ENCODE data around the gene SLC12A8.

SLC12A8 gene

DNA sequence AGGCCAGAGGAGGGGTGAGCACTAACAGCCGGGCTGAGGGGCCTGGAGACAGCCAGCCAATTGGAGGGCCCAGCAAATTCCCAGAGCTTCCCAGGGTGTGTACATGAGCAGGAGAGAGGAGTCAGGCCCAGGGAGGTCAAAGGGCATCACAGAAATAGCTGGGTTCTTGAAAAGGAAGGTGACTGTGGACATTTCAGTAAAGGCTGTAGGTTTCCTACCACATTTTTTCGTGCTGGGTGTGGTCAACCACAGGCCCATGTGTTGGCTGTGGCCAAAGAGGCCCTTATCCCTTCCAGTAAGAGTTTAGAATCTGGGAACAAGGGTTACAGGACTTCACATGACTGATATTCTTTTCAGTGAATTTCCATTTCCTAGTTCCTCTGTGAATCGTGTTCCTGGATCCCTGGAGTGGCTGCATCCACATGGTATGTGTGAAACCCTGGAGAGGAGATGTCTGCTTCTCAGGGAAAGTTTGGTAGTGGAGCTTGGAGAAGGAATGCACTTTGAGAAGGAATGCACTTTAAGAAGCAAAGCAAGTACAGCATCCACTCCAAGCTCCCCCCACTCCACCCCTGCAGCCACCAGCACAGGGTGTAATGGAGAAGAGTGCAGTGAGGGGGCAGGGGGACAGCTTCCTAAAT is 83.6 kb downstream of the SLC12A8 start:
- TF ChIP-seq RAD21 (IDR thresholded peaks at IDR 0.05; ENCODE audit: low read depth) (no peak), ZBTB7A (IDR thresholded peaks at IDR 0.05; ENCODE audit: low read depth) (no peak), FOXM1 (IDR thresholded peaks at IDR 0.05; ENCODE audit: borderline replicate concordance, low read depth) (no peak), NFIC (IDR thresholded peaks at IDR 0.05) (no peak), CEBPB (IDR thresholded peaks at IDR 0.05) (no peak), EP300 (IDR thresholded peaks at IDR 0.05; ENCODE audit: borderline replicate concordance) (no peak), TCF12 (IDR thresholded peaks at IDR 0.05; ENCODE audit: low read depth) (no peak)
- TF ChIP-seq, protein P1, sequence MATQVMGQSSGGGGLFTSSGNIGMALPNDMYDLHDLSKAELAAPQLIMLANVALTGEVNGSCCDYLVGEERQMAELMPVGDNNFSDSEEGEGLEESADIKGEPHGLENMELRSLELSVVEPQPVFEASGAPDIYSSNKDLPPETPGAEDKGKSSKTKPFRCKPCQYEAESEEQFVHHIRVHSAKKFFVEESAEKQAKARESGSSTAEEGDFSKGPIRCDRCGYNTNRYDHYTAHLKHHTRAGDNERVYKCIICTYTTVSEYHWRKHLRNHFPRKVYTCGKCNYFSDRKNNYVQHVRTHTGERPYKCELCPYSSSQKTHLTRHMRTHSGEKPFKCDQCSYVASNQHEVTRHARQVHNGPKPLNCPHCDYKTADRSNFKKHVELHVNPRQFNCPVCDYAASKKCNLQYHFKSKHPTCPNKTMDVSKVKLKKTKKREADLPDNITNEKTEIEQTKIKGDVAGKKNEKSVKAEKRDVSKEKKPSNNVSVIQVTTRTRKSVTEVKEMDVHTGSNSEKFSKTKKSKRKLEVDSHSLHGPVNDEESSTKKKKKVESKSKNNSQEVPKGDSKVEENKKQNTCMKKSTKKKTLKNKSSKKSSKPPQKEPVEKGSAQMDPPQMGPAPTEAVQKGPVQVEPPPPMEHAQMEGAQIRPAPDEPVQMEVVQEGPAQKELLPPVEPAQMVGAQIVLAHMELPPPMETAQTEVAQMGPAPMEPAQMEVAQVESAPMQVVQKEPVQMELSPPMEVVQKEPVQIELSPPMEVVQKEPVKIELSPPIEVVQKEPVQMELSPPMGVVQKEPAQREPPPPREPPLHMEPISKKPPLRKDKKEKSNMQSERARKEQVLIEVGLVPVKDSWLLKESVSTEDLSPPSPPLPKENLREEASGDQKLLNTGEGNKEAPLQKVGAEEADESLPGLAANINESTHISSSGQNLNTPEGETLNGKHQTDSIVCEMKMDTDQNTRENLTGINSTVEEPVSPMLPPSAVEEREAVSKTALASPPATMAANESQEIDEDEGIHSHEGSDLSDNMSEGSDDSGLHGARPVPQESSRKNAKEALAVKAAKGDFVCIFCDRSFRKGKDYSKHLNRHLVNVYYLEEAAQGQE (IDR thresholded peaks at IDR 0.05; ENCODE audit: low read depth) = no peak
- TF ChIP-seq, protein P2, sequence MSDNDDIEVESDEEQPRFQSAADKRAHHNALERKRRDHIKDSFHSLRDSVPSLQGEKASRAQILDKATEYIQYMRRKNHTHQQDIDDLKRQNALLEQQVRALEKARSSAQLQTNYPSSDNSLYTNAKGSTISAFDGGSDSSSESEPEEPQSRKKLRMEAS (IDR thresholded peaks at IDR 0.05) = no peak
- TF ChIP-seq, protein P3, sequence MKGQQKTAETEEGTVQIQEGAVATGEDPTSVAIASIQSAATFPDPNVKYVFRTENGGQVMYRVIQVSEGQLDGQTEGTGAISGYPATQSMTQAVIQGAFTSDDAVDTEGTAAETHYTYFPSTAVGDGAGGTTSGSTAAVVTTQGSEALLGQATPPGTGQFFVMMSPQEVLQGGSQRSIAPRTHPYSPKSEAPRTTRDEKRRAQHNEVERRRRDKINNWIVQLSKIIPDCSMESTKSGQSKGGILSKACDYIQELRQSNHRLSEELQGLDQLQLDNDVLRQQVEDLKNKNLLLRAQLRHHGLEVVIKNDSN (IDR thresholded peaks at IDR 0.05) = no peak

DNA sequence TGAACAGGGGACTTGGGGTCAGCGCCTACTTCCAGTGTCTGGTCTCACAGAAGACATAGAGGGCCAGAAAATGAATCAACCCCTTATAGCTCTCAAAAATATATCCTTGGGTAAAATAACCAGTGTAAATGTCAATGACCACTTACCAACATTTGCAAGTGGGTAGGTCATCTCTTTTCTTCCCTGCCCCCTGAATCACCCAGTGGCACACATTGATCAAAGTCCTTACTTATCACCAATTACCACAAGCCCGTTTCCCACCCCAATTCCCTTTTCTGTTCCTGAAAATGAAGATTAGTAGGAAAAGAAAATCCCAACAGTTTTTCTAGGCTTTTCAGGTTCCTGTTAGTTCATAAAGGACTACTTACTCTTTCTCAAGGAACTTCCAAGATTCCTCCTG is 86.2 kb downstream of the SLC12A8 start:
- TF ChIP-seq, protein P3 (IDR thresholded peaks at IDR 0.05) = no peak
- TF ChIP-seq, protein P1 (IDR thresholded peaks at IDR 0.05; ENCODE audit: low read depth) = no peak
- TF ChIP-seq NFIC (IDR thresholded peaks at IDR 0.05) = no peak
- TF ChIP-seq RAD21 (IDR thresholded peaks at IDR 0.05; ENCODE audit: low read depth) = no peak
- no peak for TF ChIP-seq TCF12 (IDR thresholded peaks at IDR 0.05; ENCODE audit: low read depth)
- TF ChIP-seq TAF1 (IDR thresholded peaks at IDR 0.05; ENCODE audit: low read depth) = no peak
- no peak for TF ChIP-seq ZBTB7A (IDR thresholded peaks at IDR 0.05; ENCODE audit: low read depth)
- TF ChIP-seq, protein P2 (IDR thresholded peaks at IDR 0.05) = no peak

DNA sequence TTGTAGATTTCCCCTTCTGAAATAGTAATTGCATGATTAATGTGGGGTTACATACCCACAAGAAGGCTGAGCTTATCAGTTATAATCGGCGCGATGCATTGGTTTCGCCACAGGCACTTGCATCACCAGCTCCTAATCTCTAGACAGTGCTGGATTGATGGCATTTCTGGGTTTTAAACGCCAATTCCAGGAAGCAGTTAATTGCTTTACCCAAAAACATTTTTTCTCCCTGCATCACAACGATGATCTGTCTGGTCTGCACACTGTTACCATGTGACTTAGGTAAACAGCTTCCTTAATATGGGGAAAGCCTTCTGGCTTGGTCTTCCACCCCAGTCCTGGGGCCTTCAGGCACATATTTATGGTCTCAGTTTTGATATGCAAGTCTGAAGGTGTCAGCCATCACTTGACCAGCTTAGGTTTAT is 86.7 kb downstream of the SLC12A8 start:
- TF ChIP-seq CREB1 (IDR thresholded peaks at IDR 0.05; ENCODE audit: low read depth) (no peak), YY1 (IDR thresholded peaks at IDR 0.05; ENCODE audit: low read depth) (no peak), ZBTB7A (IDR thresholded peaks at IDR 0.05; ENCODE audit: low read depth) (no peak)
- TF ChIP-seq, protein P3 (IDR thresholded peaks at IDR 0.05) = no peak

DNA sequence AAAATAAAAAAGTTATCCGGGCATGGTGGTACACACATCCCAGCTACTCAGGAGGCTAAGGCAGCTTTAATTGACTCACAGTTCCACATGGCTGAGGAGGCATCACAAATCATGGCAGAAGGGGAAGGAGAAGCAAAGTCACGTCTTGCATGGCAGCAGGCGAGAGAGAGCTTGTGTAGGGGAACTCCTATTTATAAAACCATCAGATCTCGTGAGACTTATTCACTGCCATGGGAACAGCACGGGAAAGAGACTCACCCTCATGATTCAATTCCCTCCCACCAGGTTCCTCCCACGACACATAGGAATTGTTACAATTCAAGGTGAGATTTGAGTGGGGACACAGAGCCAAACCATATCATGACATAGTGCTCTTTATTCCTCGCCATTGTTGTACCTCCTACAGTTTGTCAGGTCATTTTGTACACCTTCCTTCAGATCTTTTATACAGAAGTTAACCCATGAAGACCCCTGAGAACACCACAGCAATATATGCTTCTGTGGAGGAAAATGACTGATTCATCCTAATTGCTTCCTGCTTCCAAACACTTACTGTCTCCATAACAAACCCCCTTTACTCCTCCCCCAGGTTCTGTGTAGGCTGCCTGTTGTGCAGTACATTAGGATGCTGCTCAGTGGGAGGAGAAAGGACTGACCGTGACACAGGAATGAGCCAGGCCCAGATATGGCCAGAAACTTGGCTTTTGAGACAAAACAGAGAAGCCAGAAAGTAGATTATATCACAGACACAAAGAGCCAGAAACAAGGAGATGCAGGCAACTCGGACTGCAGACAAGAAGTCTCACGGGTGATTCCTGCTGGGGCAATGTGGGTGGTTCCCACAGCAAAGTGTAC is 88.9 kb downstream of the SLC12A8 start:
- TF ChIP-seq CEBPB (IDR thresholded peaks at IDR 0.05) (no peak), TCF12 (IDR thresholded peaks at IDR 0.05; ENCODE audit: low read depth) (no peak), YY1 (IDR thresholded peaks at IDR 0.05; ENCODE audit: low read depth) (no peak), RAD21 (IDR thresholded peaks at IDR 0.05; ENCODE audit: low read depth) (no peak), TAF1 (IDR thresholded peaks at IDR 0.05; ENCODE audit: low read depth) (no peak), TEAD4 (IDR thresholded peaks at IDR 0.05) (no peak), EGR1 (IDR thresholded peaks at IDR 0.05) (no peak), FOXM1 (IDR thresholded peaks at IDR 0.05; ENCODE audit: borderline replicate concordance, low read depth) (no peak), NFIC (IDR thresholded peaks at IDR 0.05) (no peak), EP300 (IDR thresholded peaks at IDR 0.05; ENCODE audit: borderline replicate concordance) (no peak)
- TF ChIP-seq, protein P1 (IDR thresholded peaks at IDR 0.05; ENCODE audit: low read depth) = no peak
- TF ChIP-seq, protein P2 (IDR thresholded peaks at IDR 0.05) = no peak

All from Ishikawa (cell line).